GM19239 (cell line): ENCODE measurements around the gene ZNRF1.
A peak's percentile ranks its signal among the peaks of the same experiment; 100 is the strongest.
"Not testable (repeated sequence)": the region's sequence is repeated elsewhere in the genome, so short reads cannot be mapped to it uniquely, and the experiment has no call there.

Experiments used
- DNase-seq: peaks from one replicate; pipeline ENCODE4 v3.0.0; 2011; ENCODE audit warnings: low spot score; ENCODE audit not compliant: insufficient read length
- FAIRE-seq: peaks from 2 replicates; lab custom pipeline; 2011; peaks lifted over from hg19 to GRCh38; lab: Jason Lieb, UNC

ZNRF1 gene

GRCh38 chr16:74999609-75000480, 1.0 kb downstream of the ZNRF1 start:
- peak; percentile 33 for DNase-seq
- FAIRE-seq, result peak; percentile 28

- no peak for FAIRE-seq
Measured at GRCh38 chr16:75000481-75001081, 1.8 kb downstream of the ZNRF1 start.

GRCh38 chr16:75002474-75002873, 3.6 kb downstream of the ZNRF1 start:
- DNase-seq (no peak), FAIRE-seq (no peak)

More at GRCh38 chr16:75000481-75001081, 1.8 kb downstream of the ZNRF1 start:
- no peak for DNase-seq

- no peak for DNase-seq
- no peak for FAIRE-seq
Measured at GRCh38 chr16:75003931-75004330, 5.1 kb downstream of the ZNRF1 start.

- FAIRE-seq (no peak), DNase-seq (no peak)
Measured at GRCh38 chr16:75004460-75004859, 5.6 kb downstream of the ZNRF1 start.

- DNase-seq, result no peak
- FAIRE-seq, result no peak
Measured at GRCh38 chr16:75005697-75006096, 6.9 kb downstream of the ZNRF1 start.

- FAIRE-seq, result peak; percentile 33
- DNase-seq, result no peak
Measured at GRCh38 chr16:75007443-75007842, 8.6 kb downstream of the ZNRF1 start.

- no peak for DNase-seq
- FAIRE-seq, result no peak
Measured at GRCh38 chr16:75010427-75010826, 11.6 kb downstream of the ZNRF1 start.

GRCh38 chr16:75011634-75012307, 12.9 kb downstream of the ZNRF1 start:
- FAIRE-seq, result peak; percentile 85
- no peak for DNase-seq

GRCh38 chr16:75012380-75013081, 13.7 kb downstream of the ZNRF1 start:
- no peak for DNase-seq
- peak; percentile 72 for FAIRE-seq

GRCh38 chr16:75013123-75013522, 14.3 kb downstream of the ZNRF1 start:
- not testable (repeated sequence) for DNase-seq, FAIRE-seq

- FAIRE-seq (no peak), DNase-seq (no peak)
Measured at GRCh38 chr16:75014318-75014717, 15.5 kb downstream of the ZNRF1 start.

GRCh38 chr16:75016451-75017081, 17.7 kb downstream of the ZNRF1 start:
- DNase-seq, FAIRE-seq: not testable (repeated sequence)

GRCh38 chr16:75017670-75018525, 19.1 kb downstream of the ZNRF1 start:
- FAIRE-seq, result peak; percentile 35
- no peak for DNase-seq

- FAIRE-seq (no peak), DNase-seq (no peak)
Measured at GRCh38 chr16:75019007-75019406, 20.2 kb downstream of the ZNRF1 start.

- DNase-seq (no peak), FAIRE-seq (no peak)
Measured at GRCh38 chr16:75019586-75019985, 20.8 kb downstream of the ZNRF1 start.

- DNase-seq (no peak), FAIRE-seq (no peak)
Measured at GRCh38 chr16:75021410-75021809, 22.6 kb downstream of the ZNRF1 start.

- no peak for FAIRE-seq
Measured at GRCh38 chr16:75022567-75022966, 23.7 kb downstream of the ZNRF1 start.

GRCh38 chr16:75023009-75023408, 24.2 kb downstream of the ZNRF1 start:
- DNase-seq (no peak), FAIRE-seq (no peak)

More at GRCh38 chr16:75022567-75022966, 23.7 kb downstream of the ZNRF1 start:
- no peak for DNase-seq
